ENCODE data around the gene TMEM198. TPM values are rescaled to one million over a fixed set of nuclear protein-coding genes. Genes with fewer than 3 reads are reported as not detected.
A peak's percentile ranks its signal among the peaks of the same experiment; 100 is the strongest.

TMEM198 gene
- total RNA-seq, 4 donors from 2014 or later: 0.77 to 5.3 (median 5.1) TPM; not detected in 1

DNA sequence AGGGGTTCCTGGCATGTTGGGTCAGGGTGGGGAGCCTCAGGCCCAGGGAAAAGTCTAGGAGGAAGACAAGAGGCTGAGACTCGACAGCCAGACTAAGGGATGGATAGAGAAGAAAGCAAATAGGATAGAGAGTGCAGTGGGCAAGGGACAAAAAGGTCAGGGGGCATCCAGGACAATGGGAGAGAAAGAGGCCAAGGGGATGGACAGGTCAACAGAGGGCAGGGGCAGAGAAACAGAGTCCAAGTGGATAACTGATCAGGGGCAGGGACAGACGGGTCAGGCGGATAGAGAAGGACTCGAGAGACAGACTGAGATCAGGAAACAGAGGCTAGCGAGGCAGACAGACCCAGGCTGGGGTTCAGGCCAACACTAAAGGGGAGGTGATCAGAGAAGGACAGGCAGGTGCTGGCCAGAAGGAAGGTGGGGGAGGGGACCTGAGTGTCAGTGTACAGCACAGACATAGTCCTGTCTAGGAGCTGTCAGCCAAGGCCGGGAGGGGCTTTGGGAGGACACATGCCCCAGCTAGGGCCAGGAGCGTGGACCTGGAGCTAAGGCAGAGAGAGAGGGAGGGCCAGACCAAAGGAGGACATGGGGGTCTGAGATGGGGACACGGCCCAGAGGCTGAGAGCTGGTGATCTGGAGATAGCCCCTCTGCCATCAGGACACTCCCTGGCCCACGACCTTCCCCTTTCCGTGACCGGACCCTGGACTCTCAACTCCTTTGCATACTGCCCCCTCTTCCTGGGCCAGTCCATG lies 17.3 kb upstream of the TMEM198 start:
- Histone ChIP-seq H3K4me1 (peaks cover 5 to 13% of the 10 kb centered on the region in 2 donors), H3K4me3 (no peak overlapping the region), H3K9me3 (no peaks in the 10 kb centered on the region), H3K27ac (peak overlapping the region in 1 of 2 donors; percentile 44), H3K36me3 (no peaks in the 10 kb centered on the region), H3K27me3 (no peaks in the 10 kb centered on the region)
- TF ChIP-seq, protein P1, sequence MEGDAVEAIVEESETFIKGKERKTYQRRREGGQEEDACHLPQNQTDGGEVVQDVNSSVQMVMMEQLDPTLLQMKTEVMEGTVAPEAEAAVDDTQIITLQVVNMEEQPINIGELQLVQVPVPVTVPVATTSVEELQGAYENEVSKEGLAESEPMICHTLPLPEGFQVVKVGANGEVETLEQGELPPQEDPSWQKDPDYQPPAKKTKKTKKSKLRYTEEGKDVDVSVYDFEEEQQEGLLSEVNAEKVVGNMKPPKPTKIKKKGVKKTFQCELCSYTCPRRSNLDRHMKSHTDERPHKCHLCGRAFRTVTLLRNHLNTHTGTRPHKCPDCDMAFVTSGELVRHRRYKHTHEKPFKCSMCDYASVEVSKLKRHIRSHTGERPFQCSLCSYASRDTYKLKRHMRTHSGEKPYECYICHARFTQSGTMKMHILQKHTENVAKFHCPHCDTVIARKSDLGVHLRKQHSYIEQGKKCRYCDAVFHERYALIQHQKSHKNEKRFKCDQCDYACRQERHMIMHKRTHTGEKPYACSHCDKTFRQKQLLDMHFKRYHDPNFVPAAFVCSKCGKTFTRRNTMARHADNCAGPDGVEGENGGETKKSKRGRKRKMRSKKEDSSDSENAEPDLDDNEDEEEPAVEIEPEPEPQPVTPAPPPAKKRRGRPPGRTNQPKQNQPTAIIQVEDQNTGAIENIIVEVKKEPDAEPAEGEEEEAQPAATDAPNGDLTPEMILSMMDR (IDR thresholded peaks at IDR 0.05): no peak
- TF ChIP-seq POLR2A (IDR thresholded peaks at IDR 0.05): no peak
- intact Hi-C loops (cut with DNase I; ENCODE audit: low total_unique reads): loop anchor here (5.0 kb wide), 1 partner anchor 49 kb away; no protein-coding TSS in a partner anchor
- no peak for DNase-seq

DNA sequence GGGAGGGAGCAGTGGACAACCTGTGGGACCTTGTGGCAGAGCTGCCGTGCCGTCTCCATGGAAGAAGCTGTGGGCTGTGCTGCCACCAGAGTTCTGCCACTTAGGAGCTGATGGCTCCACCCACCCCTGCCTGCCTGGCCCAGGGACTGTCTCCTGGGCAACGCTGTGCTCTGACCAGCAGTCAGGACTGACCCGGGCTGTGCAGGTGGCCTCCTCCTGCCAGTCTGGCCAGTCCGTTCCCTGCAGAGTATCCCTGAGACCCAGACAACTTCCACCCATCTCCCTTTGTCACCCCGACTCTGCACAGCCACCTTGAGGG lies 16.8 kb upstream of the TMEM198 start:
- DNase-seq: no peak
- intact Hi-C loops (cut with DNase I; ENCODE audit: low total_unique reads): loop anchor here (5.0 kb wide), 1 partner anchor 50 kb away; no protein-coding TSS in a partner anchor
- H3K27ac ChIP-seq: no peak overlapping the region
- H3K9me3 ChIP-seq: no peaks in the 10 kb centered on the region
- no peak overlapping the region for H3K4me3 ChIP-seq
- TF ChIP-seq POLR2A (IDR thresholded peaks at IDR 0.05): no peak
- TF ChIP-seq, protein P1 (IDR thresholded peaks at IDR 0.05): no peak
- no peaks in the 10 kb centered on the region for H3K27me3 ChIP-seq
- peaks cover 0 to 8% of the 10 kb centered on the region in 2 donors for H3K4me1 ChIP-seq
- H3K36me3 ChIP-seq: no peaks in the 10 kb centered on the region

DNA sequence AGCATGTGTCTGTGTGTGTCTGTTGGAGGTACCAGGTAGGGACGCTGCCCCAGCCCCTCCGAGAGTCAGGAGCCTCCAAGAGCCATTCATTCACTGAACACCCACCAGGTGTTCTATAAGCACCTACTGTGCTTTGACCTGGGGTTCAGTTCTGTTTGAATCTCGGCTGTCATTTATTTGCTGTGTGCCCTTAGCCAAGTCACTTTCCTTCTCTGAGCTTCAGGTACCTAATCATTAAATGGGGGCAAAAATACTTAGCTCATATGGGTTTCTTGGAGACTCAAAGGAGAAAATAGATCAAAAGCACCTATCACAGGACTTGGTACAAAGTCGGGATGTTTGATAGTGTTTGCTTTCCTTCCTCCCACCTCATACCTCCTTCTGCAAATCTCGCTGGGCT lies 16.4 kb upstream of the TMEM198 start:
- intact Hi-C loops (cut with DNase I; ENCODE audit: low total_unique reads): loop anchor here (5.0 kb wide), 1 partner anchor 50 kb away; no protein-coding TSS in a partner anchor
- H3K27me3 ChIP-seq: no peaks in the 10 kb centered on the region
- H3K4me3 ChIP-seq: no peak overlapping the region
- H3K4me1 ChIP-seq: peaks cover 0 to 7% of the 10 kb centered on the region in 2 donors
- H3K36me3 ChIP-seq: no peaks in the 10 kb centered on the region
- no peak overlapping the region for H3K27ac ChIP-seq
- TF ChIP-seq, protein P1 (IDR thresholded peaks at IDR 0.05): no peak
- no peak for TF ChIP-seq POLR2A (IDR thresholded peaks at IDR 0.05)
- DNase-seq: no peak
- H3K9me3 ChIP-seq: no peaks in the 10 kb centered on the region

DNA sequence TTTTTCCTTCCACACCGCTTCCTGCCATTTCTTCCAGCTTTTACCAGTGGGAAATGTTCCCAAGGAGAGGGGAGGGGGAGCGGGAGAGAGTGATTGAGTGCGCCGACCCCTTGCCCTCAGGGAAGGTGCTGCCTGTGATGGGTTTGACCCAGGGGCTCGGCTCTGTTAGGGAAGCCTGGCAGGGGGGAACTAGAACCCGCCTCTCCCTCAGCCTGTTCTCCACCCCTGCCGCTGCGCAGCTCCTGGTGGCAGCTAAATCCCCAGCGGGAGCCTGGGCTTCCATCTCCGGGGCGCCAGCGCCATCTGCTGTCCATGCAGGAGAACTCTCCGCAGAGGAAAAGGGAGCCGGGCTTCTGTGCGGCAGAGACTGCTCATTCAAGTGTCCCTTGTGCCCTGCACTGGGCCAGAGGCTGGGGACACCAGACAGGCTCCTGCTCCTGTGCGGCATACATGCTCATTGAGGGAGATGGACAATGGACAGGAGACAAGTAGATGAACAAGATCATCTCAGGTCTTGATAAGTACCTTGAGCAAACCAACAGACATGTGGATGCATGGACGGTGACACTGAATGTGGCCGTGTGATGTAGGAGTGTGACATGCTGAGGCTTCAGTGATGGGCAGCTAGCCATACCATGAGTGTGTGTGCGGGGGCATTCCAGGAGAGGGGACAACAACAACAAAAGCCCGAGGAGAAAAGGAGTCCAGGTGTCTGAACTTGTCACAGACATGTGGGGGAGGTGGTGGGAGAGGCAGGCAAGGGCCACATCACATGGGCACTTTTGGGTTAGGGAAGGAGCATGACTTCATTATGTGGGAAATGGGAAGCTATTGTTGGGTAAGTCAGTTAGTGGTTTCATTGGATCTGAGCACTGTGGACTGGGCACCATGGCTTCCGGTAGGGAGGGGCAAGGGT lies 13.5 kb upstream of the TMEM198 start:
- intact Hi-C loops (cut with DNase I; ENCODE audit: low total_unique reads): loop anchor here (5.0 kb wide), 1 partner anchor 128 kb away; no protein-coding TSS in a partner anchor
- no peak overlapping the region for H3K4me3 ChIP-seq
- peak; percentile 79 to 88 for DNase-seq

More for the DNA sequence above, 13.5 kb upstream of the TMEM198 start:
- Histone ChIP-seq H3K27ac (peak overlapping the region in 1 of 2 donors; percentile 29), H3K36me3 (no peaks in the 10 kb centered on the region), H3K27me3 (no peaks in the 10 kb centered on the region), H3K9me3 (no peaks in the 10 kb centered on the region), H3K4me1 (no peaks in the 10 kb centered on the region)
- TF ChIP-seq, protein P1 (IDR thresholded peaks at IDR 0.05): peak; percentile 97 to 100 (median 100)
- peak in 1 of 2 donors; percentile 12 for TF ChIP-seq POLR2A (IDR thresholded peaks at IDR 0.05)
